Stimulated activated naive CD4-positive, alpha-beta T cell treated with Interleukin-2 at 50 U/mL for 16 hours (primary cell): Measurements from ENCODE around the gene IFNA8.
"Not testable (repeated sequence)": the region's sequence is repeated elsewhere in the genome, so short reads cannot be mapped to it uniquely, and the experiment has no call there.

Source experiments
- DNase-seq: peaks from one replicate; lab custom pipeline; 2025; lab: John Stamatoyannopoulos, UW

IFNA8 gene

GRCh38 chr9:21429191-21429590 lies 20.3 kb downstream of the IFNA8 start:
- no peak for DNase-seq

- no peak for DNase-seq
These were observed 23.9 kb downstream of the IFNA8 start for GRCh38 chr9:21432672-21433425.

- DNase-seq: peak; percentile 13
These were observed 25.5 kb downstream of the IFNA8 start for GRCh38 chr9:21434202-21435014.

GRCh38 chr9:21435015-21435383 lies 26.1 kb downstream of the IFNA8 start:
- not testable (repeated sequence) for DNase-seq

GRCh38 chr9:21440139-21440538 lies 31.2 kb downstream of the IFNA8 start, which contains the start of gene IFNA1:
Gene IFNA1, plus strand, starts transcription at chr9:21440439. Its CDS starts 69 bp downstream, at chr9:21440508.
- DNase-seq: no peak

- no peak for DNase-seq
These were observed 35.1 kb downstream of the IFNA8 start for GRCh38 chr9:21443849-21444625.

DNA sequence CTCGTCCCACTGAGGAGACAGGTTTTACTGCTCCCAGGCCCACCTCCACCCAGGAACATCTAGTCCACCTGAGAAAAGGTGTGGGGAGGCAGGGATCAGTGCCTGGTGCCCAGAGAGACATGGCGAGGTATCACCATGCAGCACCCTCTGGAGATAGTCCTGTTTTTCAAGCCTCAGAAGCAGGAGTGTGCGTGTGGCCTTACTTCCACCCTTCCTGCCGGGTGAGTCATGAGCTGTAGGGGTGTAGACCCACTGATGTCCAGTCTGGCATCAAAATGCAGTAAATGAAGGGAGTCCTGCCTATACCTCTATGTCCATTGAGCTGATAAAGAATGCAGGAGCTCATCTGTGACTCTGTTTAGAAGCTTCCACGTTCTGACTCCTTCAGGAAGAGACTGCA lies 40.4 kb downstream of the IFNA8 start:
- DNase-seq: not testable (repeated sequence)

DNA sequence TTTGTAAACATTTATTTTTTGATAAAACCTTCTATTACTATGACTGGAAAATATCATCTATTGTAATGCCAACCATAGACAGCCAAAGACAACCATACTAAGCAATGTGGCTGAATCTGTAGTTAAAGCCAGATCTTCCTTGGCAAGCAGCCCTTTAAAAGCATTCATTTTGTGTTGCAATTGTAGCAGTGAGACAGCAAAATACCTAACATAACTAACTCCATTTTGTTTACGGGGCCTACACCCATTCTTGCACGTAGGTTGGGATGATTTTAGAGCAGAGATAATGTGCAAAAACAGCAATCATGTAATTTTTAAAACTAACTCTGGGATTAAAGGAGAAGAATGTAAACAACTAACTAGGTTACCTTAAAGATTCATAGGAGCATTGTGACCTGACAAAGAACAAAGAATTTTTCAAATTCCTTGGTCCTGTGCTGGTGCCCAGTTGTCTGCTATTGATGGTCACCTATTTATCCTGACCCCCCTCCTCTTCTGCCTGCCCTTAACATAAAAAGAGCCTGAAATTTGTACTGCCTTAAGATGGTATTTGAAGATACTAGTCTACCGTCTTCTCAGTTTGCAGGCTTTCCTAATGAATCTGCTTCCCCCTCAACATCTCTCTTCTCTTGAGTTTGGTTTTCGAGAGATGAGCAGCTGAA lies 41.9 kb downstream of the IFNA8 start:
- DNase-seq: no peak

DNA sequence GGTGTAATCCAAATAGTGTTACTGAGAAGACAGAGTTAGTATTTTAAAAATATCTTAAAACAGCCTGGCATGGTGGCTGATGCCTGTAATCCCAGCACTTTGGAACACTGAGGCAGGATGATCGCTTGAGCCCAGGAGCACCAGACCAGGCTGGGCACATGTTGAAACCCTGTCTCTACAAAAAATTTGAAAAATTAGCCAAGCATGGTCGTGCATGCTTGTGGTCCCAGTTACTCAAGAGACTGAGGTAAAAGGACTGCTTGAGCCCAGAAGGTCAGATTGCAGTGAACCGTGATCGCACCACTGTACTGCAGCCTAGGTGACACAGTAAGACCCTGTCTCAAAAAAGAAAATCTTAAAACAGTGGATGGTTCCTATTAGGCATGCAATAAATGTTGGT lies 43.8 kb downstream of the IFNA8 start:
- no peak for DNase-seq

- no peak for DNase-seq
These were observed 45.2 kb downstream of the IFNA8 start for GRCh38 chr9:21454149-21454548.

DNA sequence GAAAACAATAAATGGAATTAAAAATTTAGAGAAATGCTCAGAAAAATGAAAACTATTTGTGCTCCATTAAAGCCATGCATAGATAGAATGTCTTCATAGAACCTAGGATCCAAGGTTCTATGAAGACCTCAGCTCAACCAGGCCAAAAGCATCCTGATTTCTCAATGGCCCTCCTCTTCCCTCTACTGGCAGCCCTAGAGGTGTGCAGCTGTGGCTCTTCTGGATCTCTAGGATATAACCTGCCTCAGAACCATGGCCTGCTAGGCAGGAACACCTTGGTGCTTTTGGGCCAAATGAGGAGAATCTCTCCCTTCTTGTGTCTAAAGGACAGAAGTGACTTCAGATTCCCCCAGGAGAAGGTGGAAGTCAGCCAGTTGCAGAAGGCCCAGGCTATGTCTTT lies 46.4 kb downstream of the IFNA8 start:
- no peak for DNase-seq
